ENCODE data around the gene MRGPRE. TPM values are rescaled to one million over a fixed set of nuclear protein-coding genes. Genes with fewer than 3 reads are reported as not detected.

MRGPRE gene
- total RNA-seq, 2 experiments from 2014 or later = not detected

- Mint-ChIP-seq H3K4me1 (ENCODE audit: low read depth) (no peaks in the 10 kb centered on the region), H3K9me3 (no peaks in the 10 kb centered on the region), H3K27ac (no peak overlapping the region), H3K4me3 (no peak overlapping the region), H3K27me3 (peaks cover 4% of the 10 kb centered on the region), H3K36me3 (ENCODE audit: low read depth) (no peaks in the 10 kb centered on the region)
- TF ChIP-seq CTCF (IDR thresholded peaks at IDR 0.05) = no peak
- POLR2A ChIA-PET = interaction anchor here (0.9 kb wide), 1 partner anchor 40 kb away, joined by 3 read pairs; no protein-coding TSS in a partner anchor
- ATAC-seq (no peak), DNase-seq (no peak)
- intact Hi-C loops (cut with micrococcal nuclease) = no loop called here
- CTCF ChIA-PET = no interaction called here
Measured at GRCh38 chr11:3196161-3197043, 35.8 kb downstream of the MRGPRE start.

- POLR2A ChIA-PET = interaction anchor here (0.6 kb wide), 1 partner anchor 498 kb away, joined by 3 read pairs; no protein-coding TSS in a partner anchor
- Mint-ChIP-seq H3K36me3 (ENCODE audit: low read depth) (no peaks in the 10 kb centered on the region), H3K4me1 (ENCODE audit: low read depth) (no peaks in the 10 kb centered on the region), H3K27me3 (peaks cover 1% of the 10 kb centered on the region), H3K9me3 (no peaks in the 10 kb centered on the region), H3K4me3 (no peak overlapping the region), H3K27ac (no peak overlapping the region)
- no peak for ATAC-seq
- intact Hi-C loops (cut with micrococcal nuclease) = no loop called here
- TF ChIP-seq CTCF (IDR thresholded peaks at IDR 0.05) = no peak
- DNase-seq = no peak
- CTCF ChIA-PET = no interaction called here
Measured at GRCh38 chr11:3195251-3196160, 36.7 kb downstream of the MRGPRE start.

- ChIA-PET CTCF (no interaction called here), POLR2A (no interaction called here)
- Mint-ChIP-seq H3K36me3 (ENCODE audit: low read depth) (no peaks in the 10 kb centered on the region), H3K4me1 (ENCODE audit: low read depth) (no peaks in the 10 kb centered on the region), H3K9me3 (no peaks in the 10 kb centered on the region), H3K4me3 (no peak overlapping the region), H3K27me3 (no peaks in the 10 kb centered on the region), H3K27ac (no peak overlapping the region)
- intact Hi-C loops (cut with micrococcal nuclease) = no loop called here
- no peak for DNase-seq
- TF ChIP-seq CTCF (IDR thresholded peaks at IDR 0.05) = no peak
- no peak for ATAC-seq
Measured at GRCh38 chr11:3194016-3194816, 38.0 kb downstream of the MRGPRE start.

GRCh38 chr11:3193373-3194015, 38.7 kb downstream of the MRGPRE start:
- H3K4me1 Mint-ChIP-seq (ENCODE audit: low read depth) = no peaks in the 10 kb centered on the region
- DNase-seq (no peak), ATAC-seq (no peak)
- H3K27ac Mint-ChIP-seq = no peak overlapping the region
- H3K4me3 Mint-ChIP-seq = no peak overlapping the region
- intact Hi-C loops (cut with micrococcal nuclease) = no loop called here
- H3K9me3 Mint-ChIP-seq = no peaks in the 10 kb centered on the region
- ChIA-PET POLR2A (no interaction called here), CTCF (no interaction called here)
- no peak for TF ChIP-seq CTCF (IDR thresholded peaks at IDR 0.05)
- H3K27me3 Mint-ChIP-seq = no peaks in the 10 kb centered on the region
- no peaks in the 10 kb centered on the region for H3K36me3 Mint-ChIP-seq (ENCODE audit: low read depth)
